Measurements from ENCODE around the gene BMPR1A. TPM values are rescaled to one million over a fixed set of nuclear protein-coding genes. Genes with fewer than 3 reads are reported as not detected.

The BMPR1A gene
- polyA plus RNA-seq, 3 donors, result 0.25 to 0.67 (median 0.61) TPM

GRCh38 chr10:86732771-86733170 is 23.6 kb upstream of the BMPR1A start:
- Histone ChIP-seq H3K4me1 (ENCODE audit: control insufficient read depth in 1 of 2, insufficient read depth in 2 of 2, low read length in 2 of 2) (no peaks in the 10 kb centered on the region), H3K27ac (ENCODE audit: low read depth in 1 of 2, low read length in 2 of 2) (no peak overlapping the region), H3K79me2 (ENCODE audit: insufficient read depth, low read length) (no peaks in the 10 kb centered on the region), H3K9me3 (replicated peaks in 1 of 2; ENCODE audit: control insufficient read depth in 1 of 2, insufficient read depth in 1 of 2, low read length in 2 of 2) (no peaks in the 10 kb centered on the region), H3K4me2 (replicated peaks; ENCODE audit: extremely low read depth, low read length, poor library complexity, severe bottlenecking) (no peak overlapping the region), H3K4me3 (replicated peaks in 1 of 3; ENCODE audit: low read depth in 2 of 3, low read length in 3 of 3) (no peak overlapping the region), H3K27me3 (ENCODE audit: control insufficient read depth in 2 of 2, insufficient read depth in 2 of 2, low read length in 2 of 2) (no peaks in the 10 kb centered on the region), H3K9ac (ENCODE audit: insufficient read depth, low read length, poor library complexity, severe bottlenecking) (no peak overlapping the region), H3K36me3 (replicated peaks in 1 of 2; ENCODE audit: control insufficient read depth in 1 of 2, insufficient read depth in 2 of 2, low read length in 2 of 2) (no peaks in the 10 kb centered on the region), H2AFZ (ENCODE audit: insufficient read depth, low read depth, low read length, poor library complexity, severe bottlenecking) (no peak overlapping the region), H4K20me1 (ENCODE audit: insufficient read depth, low read length) (no peaks in the 10 kb centered on the region)
- H3K4me1 Mint-ChIP-seq, result no peaks in the 10 kb centered on the region
- DNase-seq, result no peak
- no peaks in the 10 kb centered on the region for H3K36me3 Mint-ChIP-seq
- 96% methylated on average over 13 of the region's 13 CpGs for WGBS (ENCODE audit: insufficient coverage)
- H3K9me3 Mint-ChIP-seq, result no peaks in the 10 kb centered on the region
- peaks cover 0 to 13% (median 2%) of the 10 kb centered on the region in 3 donors for H3K27me3 Mint-ChIP-seq (ENCODE audit: low read depth in 3 of 3)
- intact Hi-C loops (cut with micrococcal nuclease), result no loop called here
- no peak for TF ChIP-seq CTCF (IDR thresholded peaks at IDR 0.05)
- H3K4me3 Mint-ChIP-seq, result no peak overlapping the region
- H3K27ac Mint-ChIP-seq, result no peak overlapping the region

GRCh38 chr10:86733260-86733671 is 23.2 kb upstream of the BMPR1A start:
- Mint-ChIP-seq H3K9me3 (no peaks in the 10 kb centered on the region), H3K4me3 (no peak overlapping the region), H3K36me3 (no peaks in the 10 kb centered on the region), H3K27ac (no peak overlapping the region), H3K27me3 (ENCODE audit: low read depth in 3 of 3) (peaks cover 0 to 8% (median 2%) of the 10 kb centered on the region in 3 donors), H3K4me1 (no peaks in the 10 kb centered on the region)
- Histone ChIP-seq H2AFZ (ENCODE audit: insufficient read depth, low read depth, low read length, poor library complexity, severe bottlenecking) (no peak overlapping the region), H3K4me2 (replicated peaks; ENCODE audit: extremely low read depth, low read length, poor library complexity, severe bottlenecking) (no peak overlapping the region), H3K9ac (ENCODE audit: insufficient read depth, low read length, poor library complexity, severe bottlenecking) (no peak overlapping the region), H3K27me3 (ENCODE audit: control insufficient read depth in 2 of 2, insufficient read depth in 2 of 2, low read length in 2 of 2) (no peaks in the 10 kb centered on the region), H3K4me3 (replicated peaks in 1 of 3; ENCODE audit: low read depth in 2 of 3, low read length in 3 of 3) (no peak overlapping the region), H4K20me1 (ENCODE audit: insufficient read depth, low read length) (no peaks in the 10 kb centered on the region), H3K9me3 (replicated peaks in 1 of 2; ENCODE audit: control insufficient read depth in 1 of 2, insufficient read depth in 1 of 2, low read length in 2 of 2) (no peaks in the 10 kb centered on the region), H3K27ac (ENCODE audit: low read depth in 1 of 2, low read length in 2 of 2) (no peak overlapping the region), H3K79me2 (ENCODE audit: insufficient read depth, low read length) (no peaks in the 10 kb centered on the region), H3K4me1 (ENCODE audit: control insufficient read depth in 1 of 2, insufficient read depth in 2 of 2, low read length in 2 of 2) (no peaks in the 10 kb centered on the region), H3K36me3 (replicated peaks in 1 of 2; ENCODE audit: control insufficient read depth in 1 of 2, insufficient read depth in 2 of 2, low read length in 2 of 2) (no peaks in the 10 kb centered on the region)
- WGBS (ENCODE audit: insufficient coverage), result 90% methylated on average over 8 of the region's 8 CpGs
- no peak for TF ChIP-seq CTCF (IDR thresholded peaks at IDR 0.05)
- intact Hi-C loops (cut with micrococcal nuclease), result no loop called here
- DNase-seq, result no peak

Data from CD14-positive monocyte (primary cell).